GM18951 (cell line): ENCODE measurements around the gene VAV2.
"Not testable (repeated sequence)": the region's sequence is repeated elsewhere in the genome, so short reads cannot be mapped to it uniquely, and the experiment has no call there.

Experiments
- POLR2A ChIP-seq: IDR thresholded peaks from 4 replicates; pipeline ENCODE4 v1.6.1; 2011; ENCODE audit warnings: mild to moderate bottlenecking; ENCODE audit not compliant: insufficient read length, insufficient read depth; ENCODE audit errors: extremely low read depth
- in situ Hi-C: fragments of 300-500 bp; cut with MboI; formaldehyde crosslinking; loops from one replicate; pipeline ENCODE4 v1.12.0; 2022; ENCODE audit warnings: low sequenced_read_pairs, mixed read lengths, inconsistent platforms; ENCODE audit not compliant: unreplicated experiment

VAV2 gene

GRCh38 chr9:133754688-133755227, 237.4 kb downstream of the VAV2 start:
- in situ Hi-C loops, result no loop called here
- TF ChIP-seq POLR2A, result no peak

GRCh38 chr9:133754187-133754586, 237.9 kb downstream of the VAV2 start:
- no peak for TF ChIP-seq POLR2A
- in situ Hi-C loops, result no loop called here

GRCh38 chr9:133752739-133753446, 239.2 kb downstream of the VAV2 start:
- in situ Hi-C loops, result no loop called here
- TF ChIP-seq POLR2A, result no peak

- in situ Hi-C loops, result no loop called here
- TF ChIP-seq POLR2A, result no peak
These were observed 241.0 kb downstream of the VAV2 start for GRCh38 chr9:133750982-133751649.

- no peak for TF ChIP-seq POLR2A
- in situ Hi-C loops, result no loop called here
These were observed 244.8 kb downstream of the VAV2 start for GRCh38 chr9:133747309-133747708.

- in situ Hi-C loops, result not testable (repeated sequence)
These were observed 247.6 kb downstream of the VAV2 start for GRCh38 chr9:133744528-133744927.

- TF ChIP-seq POLR2A, result no peak
- in situ Hi-C loops, result no loop called here
These were observed 249.2 kb downstream of the VAV2 start for GRCh38 chr9:133742849-133743444.

GRCh38 chr9:133742251-133742650, 249.9 kb downstream of the VAV2 start:
- in situ Hi-C loops, result no loop called here

GRCh38 chr9:133741716-133742115, 250.4 kb downstream of the VAV2 start:
- no peak for TF ChIP-seq POLR2A
- in situ Hi-C loops, result no loop called here

More at GRCh38 chr9:133742251-133742650, 249.9 kb downstream of the VAV2 start:
- TF ChIP-seq POLR2A, result no peak

GRCh38 chr9:133740911-133741310, 251.2 kb downstream of the VAV2 start:
- TF ChIP-seq POLR2A, result no peak
- in situ Hi-C loops, result no loop called here

GRCh38 chr9:133739408-133740280, 252.5 kb downstream of the VAV2 start:
- in situ Hi-C loops, result no loop called here
- no peak for TF ChIP-seq POLR2A

GRCh38 chr9:133738640-133739225, 253.4 kb downstream of the VAV2 start:
- in situ Hi-C loops, result no loop called here
- no peak for TF ChIP-seq POLR2A
